Uterus (tissue), 2 donors: ENCODE results near the gene PSKH1.

Experiments
- POLR2A ChIP-seq, 2 donors: fragments of 450-650 bp; IDR thresholded peaks; one replicate each; pipeline ENCODE4 v1.6.1; 2016; ENCODE audit warnings: antibody characterized with exemption in 2 of 2, mild to moderate bottlenecking in 1 of 2, moderate library complexity in 1 of 2
- TF ChIP-seq, protein P1 (sequence below), 4 experiments: fragments of 200-600 bp in 2 of 4; fragments of 450-650 bp in 2 of 4; sonication (generic) in 2 of 4; IDR thresholded peaks; one replicate each; pipeline ENCODE4 v1.5.1; 2016 to 2019; ENCODE audit warnings: antibody characterized with exemption in 4 of 4, mild to moderate bottlenecking in 2 of 4, moderate library complexity in 1 of 4

DNA sequence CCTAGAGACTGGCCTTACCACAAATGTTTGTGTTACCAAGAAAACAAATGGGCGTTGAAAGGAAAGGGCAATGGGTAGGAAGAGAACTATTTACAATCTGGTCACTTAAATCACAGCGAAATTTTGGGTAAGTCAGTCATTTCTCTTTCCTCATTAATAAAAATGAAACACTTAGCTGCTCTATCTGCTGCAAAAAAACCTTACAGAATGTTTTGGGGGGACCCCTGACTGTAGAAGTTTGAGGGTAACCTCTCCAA is 47.1 kb upstream of the PSKH1 start:
- TF ChIP-seq POLR2A (IDR thresholded peaks at IDR 0.05): no peak
- TF ChIP-seq, protein P1, sequence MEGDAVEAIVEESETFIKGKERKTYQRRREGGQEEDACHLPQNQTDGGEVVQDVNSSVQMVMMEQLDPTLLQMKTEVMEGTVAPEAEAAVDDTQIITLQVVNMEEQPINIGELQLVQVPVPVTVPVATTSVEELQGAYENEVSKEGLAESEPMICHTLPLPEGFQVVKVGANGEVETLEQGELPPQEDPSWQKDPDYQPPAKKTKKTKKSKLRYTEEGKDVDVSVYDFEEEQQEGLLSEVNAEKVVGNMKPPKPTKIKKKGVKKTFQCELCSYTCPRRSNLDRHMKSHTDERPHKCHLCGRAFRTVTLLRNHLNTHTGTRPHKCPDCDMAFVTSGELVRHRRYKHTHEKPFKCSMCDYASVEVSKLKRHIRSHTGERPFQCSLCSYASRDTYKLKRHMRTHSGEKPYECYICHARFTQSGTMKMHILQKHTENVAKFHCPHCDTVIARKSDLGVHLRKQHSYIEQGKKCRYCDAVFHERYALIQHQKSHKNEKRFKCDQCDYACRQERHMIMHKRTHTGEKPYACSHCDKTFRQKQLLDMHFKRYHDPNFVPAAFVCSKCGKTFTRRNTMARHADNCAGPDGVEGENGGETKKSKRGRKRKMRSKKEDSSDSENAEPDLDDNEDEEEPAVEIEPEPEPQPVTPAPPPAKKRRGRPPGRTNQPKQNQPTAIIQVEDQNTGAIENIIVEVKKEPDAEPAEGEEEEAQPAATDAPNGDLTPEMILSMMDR (IDR thresholded peaks at IDR 0.05): no peak
